Prostate gland (tissue), 2 donors: ENCODE results near the gene MPDU1.

Experiments
- POLR2A ChIP-seq: fragments of 450-650 bp; IDR thresholded peaks from one replicate; pipeline ENCODE4 v1.6.1; 2016; ENCODE audit warnings: antibody characterized with exemption, mild to moderate bottlenecking
- POLR2AphosphoS5 ChIP-seq: sonication (generic); formaldehyde crosslinking; IDR thresholded peaks from one replicate; pipeline ENCODE4 v1.6.1; 2017; ENCODE audit warnings: antibody characterized with exemption
- TF ChIP-seq, protein P1 (sequence below), 4 experiments: fragments of 200-600 bp in 2 of 4; fragments of 450-650 bp in 2 of 4; sonication (generic) in 2 of 4; IDR thresholded peaks; 1 replicate in 3 of 4; 2 replicates in 1 of 4; pipeline ENCODE4 v1.5.1; 2016 to 2019; ENCODE audit warnings: antibody characterized with exemption in 4 of 4, mild to moderate bottlenecking in 2 of 4, moderate library complexity in 2 of 4

DNA sequence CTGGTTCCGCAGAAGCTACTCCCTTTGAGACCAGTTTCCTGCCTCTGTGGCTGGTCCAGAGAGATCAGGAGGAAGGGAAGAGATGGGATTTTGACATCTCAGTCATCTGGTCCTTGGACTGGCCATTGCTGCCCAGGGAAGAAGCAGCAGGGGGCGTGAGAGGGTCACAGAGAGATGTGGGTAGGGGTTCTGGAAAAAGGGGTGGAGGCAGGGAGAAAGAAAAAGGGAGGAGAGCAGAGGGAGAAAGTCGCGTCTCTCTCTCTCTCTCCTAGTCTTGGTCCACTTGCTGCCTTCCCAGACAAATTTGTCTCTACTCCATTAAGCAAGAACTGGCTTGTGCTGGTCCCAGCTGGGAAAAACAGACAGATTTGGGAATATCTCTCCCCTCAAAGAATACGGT, 50.7 kb downstream of the MPDU1 start:
- TF ChIP-seq POLR2AphosphoS5: no peak
- TF ChIP-seq, protein P1, sequence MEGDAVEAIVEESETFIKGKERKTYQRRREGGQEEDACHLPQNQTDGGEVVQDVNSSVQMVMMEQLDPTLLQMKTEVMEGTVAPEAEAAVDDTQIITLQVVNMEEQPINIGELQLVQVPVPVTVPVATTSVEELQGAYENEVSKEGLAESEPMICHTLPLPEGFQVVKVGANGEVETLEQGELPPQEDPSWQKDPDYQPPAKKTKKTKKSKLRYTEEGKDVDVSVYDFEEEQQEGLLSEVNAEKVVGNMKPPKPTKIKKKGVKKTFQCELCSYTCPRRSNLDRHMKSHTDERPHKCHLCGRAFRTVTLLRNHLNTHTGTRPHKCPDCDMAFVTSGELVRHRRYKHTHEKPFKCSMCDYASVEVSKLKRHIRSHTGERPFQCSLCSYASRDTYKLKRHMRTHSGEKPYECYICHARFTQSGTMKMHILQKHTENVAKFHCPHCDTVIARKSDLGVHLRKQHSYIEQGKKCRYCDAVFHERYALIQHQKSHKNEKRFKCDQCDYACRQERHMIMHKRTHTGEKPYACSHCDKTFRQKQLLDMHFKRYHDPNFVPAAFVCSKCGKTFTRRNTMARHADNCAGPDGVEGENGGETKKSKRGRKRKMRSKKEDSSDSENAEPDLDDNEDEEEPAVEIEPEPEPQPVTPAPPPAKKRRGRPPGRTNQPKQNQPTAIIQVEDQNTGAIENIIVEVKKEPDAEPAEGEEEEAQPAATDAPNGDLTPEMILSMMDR (IDR thresholded peaks at IDR 0.05): peak in 1 of 4 experiments; percentile 34
- TF ChIP-seq POLR2A: no peak
